HFF-Myc (cell line): ENCODE results near the gene HELZ.
"Not testable (repeated sequence)": the region's sequence is repeated elsewhere in the genome, so short reads cannot be mapped to it uniquely, and the experiment has no call there.

Source experiments
- DNase-seq: peaks from one replicate; pipeline ENCODE4 v3.0.0-alpha.2; 2011; ENCODE audit warnings: low read depth; ENCODE audit errors: extremely low read depth
- H3K4me3 ChIP-seq: replicated peaks from 2 replicates; pipeline ENCODE4 v1.5.1; 2011; ENCODE audit warnings: low read depth, mild to moderate bottlenecking, control low read depth, low read length
- CTCF ChIP-seq: IDR thresholded peaks from 2 replicates; pipeline ENCODE4 v1.5.1; 2012; ENCODE audit warnings: mild to moderate bottlenecking, low read depth, low read length, control low read depth; ENCODE audit errors: missing control alignments

HELZ gene

GRCh38 chr17:67044940-67045339 lies 200.1 kb downstream of the HELZ start:
- no peak overlapping the region for H3K4me3 ChIP-seq
- no peak for TF ChIP-seq CTCF
- DNase-seq, result no peak

GRCh38 chr17:67044016-67044772 lies 200.8 kb downstream of the HELZ start, which contains the start of gene CACNG1:
Gene CACNG1 (plus strand): TSS chr17:67044554. CDS start chr17:67044661, 107 bp downstream.
- no peak for DNase-seq
- no peak for TF ChIP-seq CTCF
- H3K4me3 ChIP-seq, result no peak within 1 kb of the TSS

GRCh38 chr17:67043283-67043682 lies 201.7 kb downstream of the HELZ start:
- DNase-seq, result no peak
- TF ChIP-seq CTCF, result no peak
- no peak overlapping the region for H3K4me3 ChIP-seq

GRCh38 chr17:67041941-67042899 lies 202.8 kb downstream of the HELZ start:
- TF ChIP-seq CTCF, result no peak
- no peak for DNase-seq
- H3K4me3 ChIP-seq, result no peak overlapping the region

GRCh38 chr17:67041531-67041930 lies 203.5 kb downstream of the HELZ start:
- no peak for DNase-seq
- H3K4me3 ChIP-seq, result no peak overlapping the region

GRCh38 chr17:67041119-67041518 lies 203.9 kb downstream of the HELZ start:
- DNase-seq, H3K4me3 ChIP-seq: not testable (repeated sequence)

More at GRCh38 chr17:67041531-67041930, 203.5 kb downstream of the HELZ start:
- no peak for TF ChIP-seq CTCF

GRCh38 chr17:67040652-67041051 lies 204.3 kb downstream of the HELZ start:
- no peak for DNase-seq
- no peak overlapping the region for H3K4me3 ChIP-seq
- TF ChIP-seq CTCF, result no peak
